HUES6 (cell line): ENCODE results near the gene LYRM9.

Experiments used
- H3K27ac ChIP-seq: 2 replicates; pipeline ENCODE4 v1.7.0; 2013; ENCODE audit warnings: low read depth, mild to moderate bottlenecking, low read length, inconsistent platforms
- H3K27me3 ChIP-seq: 2 replicates; pipeline ENCODE4 v1.6.1; 2013; ENCODE audit warnings: low read length; ENCODE audit not compliant: control insufficient read depth, insufficient read depth
- H3K36me3 ChIP-seq: 2 replicates; pipeline ENCODE4 v1.6.1; 2013; ENCODE audit warnings: low read length; ENCODE audit not compliant: control insufficient read depth, insufficient read depth
- H3K4me1 ChIP-seq: 2 replicates; pipeline ENCODE4 v1.6.1; 2013; ENCODE audit warnings: low read length; ENCODE audit not compliant: control insufficient read depth, insufficient read depth
- H3K4me3 ChIP-seq: 2 replicates; pipeline ENCODE4 v1.5.1; 2013; ENCODE audit warnings: low read depth, low read length
- H3K9ac ChIP-seq: one replicate; pipeline ENCODE4 v1.6.1; 2013; ENCODE audit warnings: mild to moderate bottlenecking, low read length
- H3K9me3 ChIP-seq: 2 replicates; pipeline ENCODE4 v1.6.1; 2013; ENCODE audit warnings: low read depth, low read length; ENCODE audit not compliant: control insufficient read depth, insufficient read depth

Gene LYRM9

DNA sequence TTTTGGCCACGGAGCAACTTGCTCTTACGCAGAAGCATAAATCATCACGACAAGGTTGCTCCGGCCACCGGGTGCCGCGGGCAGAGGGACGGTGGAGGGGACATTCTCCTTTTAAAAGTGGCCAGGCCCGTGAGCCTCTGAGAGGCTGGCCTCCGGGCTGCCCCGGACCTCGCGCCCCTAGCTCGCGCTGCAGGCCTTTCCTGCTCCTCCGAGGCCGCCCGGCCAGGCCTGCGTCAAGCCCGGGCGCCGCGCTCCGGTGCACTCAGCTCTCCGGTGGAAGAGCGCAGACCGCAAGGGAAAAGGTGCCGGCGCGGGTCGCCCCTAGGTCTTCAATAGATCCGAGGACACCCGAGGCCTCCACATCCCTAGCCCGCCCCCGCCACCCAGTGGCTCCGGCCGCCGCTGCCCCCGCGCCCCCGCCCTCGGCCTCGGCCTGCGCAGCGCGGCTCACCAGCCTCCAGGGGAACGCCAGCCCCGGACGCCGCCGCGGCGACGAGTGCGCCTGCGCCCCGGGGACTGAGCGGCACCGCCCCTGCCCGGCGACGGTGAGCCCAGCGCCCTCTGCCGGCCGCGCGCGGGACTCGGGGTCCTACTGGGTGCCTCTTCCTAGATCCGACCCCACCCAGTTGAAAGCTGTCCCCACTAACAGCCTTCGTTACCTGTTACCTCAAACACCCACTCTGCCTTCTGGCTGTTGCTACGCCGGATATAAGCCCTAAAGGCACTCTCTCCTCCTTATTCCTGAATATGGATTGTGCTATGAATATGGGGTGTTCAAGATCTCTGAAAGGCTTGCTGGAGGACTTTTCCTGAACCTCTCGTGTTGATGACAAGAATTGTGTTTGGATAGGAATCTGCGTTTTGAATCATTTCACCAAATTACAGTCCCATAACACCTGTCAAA lies at the start of gene LYRM9:
Gene LYRM9, minus strand, starts transcription at position 500 of the 904 bp plus-strand sequence. CDS start 10,671 bp downstream, outside the sequence.
- no peak within 1 kb of the TSS for H3K27ac ChIP-seq
- peaks cover 18% of the 10 kb centered on the region for H3K27me3 ChIP-seq
- H3K4me3 ChIP-seq, result peak within 1 kb of the TSS; percentile 65
- H3K9me3 ChIP-seq, result no peaks in the 10 kb centered on the region
- peaks cover 49% of the 10 kb centered on the region for H3K4me1 ChIP-seq
- no peaks in the 10 kb centered on the region for H3K36me3 ChIP-seq
- peak within 1 kb of the TSS; percentile 48 for H3K9ac ChIP-seq

DNA sequence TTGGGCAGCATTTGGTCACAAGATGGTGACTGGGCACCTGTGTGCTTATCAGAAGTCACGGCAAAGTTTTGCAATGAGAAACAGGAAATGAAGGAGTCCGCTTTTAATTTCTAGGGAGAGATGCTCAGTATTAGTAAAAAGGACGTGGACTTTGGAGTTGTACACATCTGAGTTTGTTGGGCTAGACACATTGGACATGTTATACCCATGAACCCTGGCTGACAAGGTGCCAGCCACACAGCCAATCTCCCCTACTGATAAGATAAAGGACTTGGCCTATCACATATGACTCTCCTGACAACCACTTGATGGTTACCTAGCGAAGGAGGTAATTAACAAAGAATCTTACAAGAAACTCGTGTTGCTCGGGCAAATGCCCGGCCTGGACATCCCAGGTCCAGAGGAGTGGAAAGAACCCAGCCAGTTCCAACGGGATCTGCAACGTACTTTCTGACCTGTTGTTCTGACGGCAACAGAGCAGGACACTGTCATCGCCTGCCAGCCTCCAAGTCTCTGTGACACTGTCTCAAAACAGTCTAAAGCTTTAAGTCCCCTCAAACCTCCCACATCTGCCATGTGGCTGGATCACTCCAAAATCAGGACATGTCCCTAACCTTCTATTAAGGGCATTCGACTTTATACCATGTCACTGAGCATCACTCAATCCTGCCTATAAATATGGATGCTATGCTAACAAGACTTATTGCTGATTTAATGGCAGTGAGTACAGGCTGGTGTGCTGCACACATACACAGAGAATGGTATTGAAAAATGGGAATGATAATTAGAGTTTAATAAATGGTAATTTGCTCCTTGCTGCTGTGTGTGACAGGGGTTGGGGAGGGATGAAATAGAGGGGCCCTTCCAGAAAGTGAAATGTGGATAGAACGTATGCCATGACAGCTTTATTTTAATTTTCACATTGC lies 47.6 kb upstream of the LYRM9 start:
- Histone ChIP-seq H3K4me1 (peaks cover 35% of the 10 kb centered on the region), H3K9me3 (no peaks in the 10 kb centered on the region), H3K36me3 (no peaks in the 10 kb centered on the region), H3K27me3 (peaks cover 7% of the 10 kb centered on the region; the same call in 1 of the 2 replicates), H3K27ac (no peak overlapping the region), H3K9ac (no peak overlapping the region), H3K4me3 (no peak overlapping the region)

DNA sequence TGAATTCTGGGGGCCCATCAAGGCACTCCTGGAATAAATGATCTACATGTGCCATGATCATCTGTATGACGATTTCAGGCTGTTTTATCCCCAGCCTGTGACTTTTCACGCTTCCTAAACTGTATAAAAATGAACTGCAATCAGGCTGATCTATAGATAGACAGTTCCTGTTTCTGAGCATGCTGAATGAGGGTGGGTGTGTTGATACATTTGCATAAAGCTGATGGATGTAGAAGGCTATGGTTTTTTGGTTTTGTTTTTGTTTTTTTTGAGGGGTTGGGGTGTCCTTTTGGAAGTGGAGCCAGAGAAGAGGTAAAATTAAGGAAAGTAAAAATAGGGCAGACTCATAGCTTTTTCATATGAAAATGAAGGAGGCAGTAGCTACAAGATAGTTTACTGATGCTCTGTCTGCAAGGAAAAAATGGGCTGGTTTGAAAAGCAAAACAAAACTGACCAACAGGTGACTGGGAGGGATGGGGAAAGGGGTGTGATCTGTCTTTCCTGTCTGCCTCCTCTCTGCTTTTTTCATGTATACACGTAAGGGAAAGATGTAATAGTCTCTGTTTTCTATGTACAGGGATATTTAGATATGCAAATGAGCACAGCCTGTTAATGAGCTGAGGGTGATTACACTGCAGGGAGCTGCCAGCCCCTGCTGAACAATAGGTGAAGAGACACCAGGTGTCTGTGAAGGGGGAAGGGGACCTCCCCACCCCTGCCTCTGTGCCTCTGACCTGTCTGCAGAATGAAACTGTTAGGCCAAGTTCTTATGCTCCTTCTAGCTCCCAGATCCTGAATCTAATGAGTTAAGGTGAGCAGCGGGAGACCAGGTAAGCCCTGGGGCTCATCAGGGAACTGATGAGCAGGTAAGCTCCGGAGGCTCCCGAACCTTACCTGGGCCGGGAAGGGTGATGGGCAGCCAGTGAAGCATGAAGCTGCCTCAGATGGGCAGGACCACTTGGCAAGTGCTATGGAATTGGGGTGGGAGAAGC lies 46.6 kb upstream of the LYRM9 start:
- Histone ChIP-seq H3K27me3 (peaks cover 7% of the 10 kb centered on the region; the same call in 1 of the 2 replicates), H3K9me3 (0 out of 2 replicates have a peak, but pooled peaks cover 2% of the 10 kb centered on the region), H3K9ac (no peak overlapping the region), H3K27ac (no peak overlapping the region), H3K36me3 (no peaks in the 10 kb centered on the region), H3K4me1 (peaks cover 39% of the 10 kb centered on the region), H3K4me3 (no peak overlapping the region)

DNA sequence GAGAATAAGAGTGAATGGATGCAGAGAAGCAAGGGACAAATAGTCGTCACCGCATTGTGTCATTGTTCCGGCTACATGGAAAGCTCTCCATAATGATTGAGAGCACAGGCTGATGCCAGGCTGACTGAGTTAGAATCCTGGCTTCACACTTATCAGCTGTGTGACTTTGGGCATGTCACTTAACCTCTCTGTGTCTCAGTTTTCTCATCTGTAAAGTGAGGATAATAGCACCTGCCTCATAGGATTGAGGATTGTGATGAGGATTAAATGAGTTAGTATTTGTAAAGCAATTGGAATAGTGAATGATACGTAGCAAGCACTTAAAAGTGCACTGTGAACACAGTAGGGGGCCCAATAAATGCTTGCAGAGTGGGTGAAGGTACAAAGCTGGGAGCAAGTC lies 45.7 kb upstream of the LYRM9 start:
- Histone ChIP-seq H3K36me3 (no peaks in the 10 kb centered on the region), H3K9me3 (0 out of 2 replicates have a peak, but pooled peaks cover 2% of the 10 kb centered on the region), H3K9ac (no peak overlapping the region), H3K4me1 (peaks cover 37% of the 10 kb centered on the region), H3K4me3 (no peak overlapping the region), H3K27ac (no peak overlapping the region), H3K27me3 (peaks cover 7% of the 10 kb centered on the region; the same call in 1 of the 2 replicates)

DNA sequence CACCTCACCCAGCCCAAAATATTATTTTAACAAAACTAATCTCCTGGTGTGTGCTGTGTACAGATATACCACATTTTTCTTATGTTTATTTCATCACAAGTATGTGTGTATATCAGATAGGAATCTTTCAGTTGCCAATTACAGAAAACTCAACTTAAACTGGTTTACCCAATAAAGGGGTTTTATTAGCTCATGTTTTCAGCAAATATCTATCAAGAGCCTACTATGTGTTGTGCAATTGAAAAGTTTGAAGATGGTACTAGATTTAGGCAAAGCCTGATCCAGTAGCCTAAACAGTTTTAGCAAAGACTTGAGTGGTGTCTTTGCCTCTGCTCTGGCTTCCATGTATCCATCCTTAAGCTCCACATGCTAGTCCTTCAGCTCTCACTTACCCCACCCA lies 45.1 kb upstream of the LYRM9 start:
- H3K36me3 ChIP-seq, result no peaks in the 10 kb centered on the region
- H3K4me1 ChIP-seq, result peaks cover 37% of the 10 kb centered on the region
- H3K27me3 ChIP-seq, result peaks cover 7% of the 10 kb centered on the region; the same call in 1 of the 2 replicates
- H3K9ac ChIP-seq, result no peak overlapping the region
- H3K27ac ChIP-seq, result no peak overlapping the region
- no peak overlapping the region for H3K4me3 ChIP-seq
- 0 out of 2 replicates have a peak, but pooled peaks cover 6% of the 10 kb centered on the region for H3K9me3 ChIP-seq

DNA sequence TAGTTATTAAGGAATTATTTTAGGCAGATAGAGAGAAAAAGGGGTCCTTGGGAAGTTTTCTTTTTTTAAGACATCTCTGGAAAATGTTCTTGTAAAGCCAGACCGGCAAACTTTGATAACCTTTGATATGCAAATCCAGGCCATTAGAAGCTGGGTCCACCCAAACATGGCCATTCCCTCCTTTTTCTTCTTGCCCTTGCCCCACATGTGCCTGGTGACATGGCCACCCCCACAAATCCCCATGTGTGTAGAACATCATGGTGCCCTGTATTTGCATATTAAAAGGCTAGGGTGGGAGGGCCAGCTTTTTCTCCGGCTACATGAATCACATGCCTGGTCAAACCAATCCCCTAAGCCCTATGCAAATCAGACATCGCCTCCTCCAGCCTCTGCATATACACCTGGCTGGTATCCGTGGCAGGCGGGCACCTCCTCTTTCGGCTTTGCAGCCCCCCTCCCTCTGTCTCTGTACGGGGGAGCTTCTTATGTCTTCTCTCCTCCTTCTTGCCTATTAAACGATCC lies 43.9 kb upstream of the LYRM9 start:
- Histone ChIP-seq H3K9ac (no peak overlapping the region), H3K27me3 (peaks cover 7% of the 10 kb centered on the region; the same call in 1 of the 2 replicates), H3K4me1 (peaks cover 37% of the 10 kb centered on the region), H3K36me3 (no peaks in the 10 kb centered on the region), H3K27ac (no peak overlapping the region), H3K9me3 (0 out of 2 replicates have a peak, but pooled peaks cover 6% of the 10 kb centered on the region), H3K4me3 (no peak overlapping the region)

DNA sequence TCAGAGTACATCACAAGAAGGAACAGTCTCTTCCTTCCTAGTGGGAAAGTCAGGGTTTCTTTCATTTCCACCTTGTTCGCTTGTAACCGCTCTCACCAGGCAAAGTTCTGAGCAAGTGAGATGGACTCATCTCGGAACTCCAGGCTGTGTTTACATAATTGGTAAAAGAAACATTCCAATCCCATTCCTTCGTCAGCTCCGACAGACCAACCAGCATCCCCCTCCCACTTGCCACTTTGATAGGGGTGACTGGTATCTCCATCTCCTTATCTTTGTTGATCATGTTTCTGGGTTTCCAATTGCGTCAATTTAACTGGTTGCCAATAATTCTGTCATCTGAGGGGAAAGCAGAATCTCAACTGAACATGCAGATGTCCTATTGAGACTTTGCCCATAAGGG lies 36.8 kb upstream of the LYRM9 start:
- no peak overlapping the region for H3K9ac ChIP-seq
- 0 out of 2 replicates have a peak, but pooled peaks cover 4% of the 10 kb centered on the region for H3K9me3 ChIP-seq
- H3K36me3 ChIP-seq, result no peaks in the 10 kb centered on the region
- H3K27ac ChIP-seq, result no peak overlapping the region
- H3K4me3 ChIP-seq, result no peak overlapping the region
- peaks cover 6% of the 10 kb centered on the region for H3K4me1 ChIP-seq
- H3K27me3 ChIP-seq, result peaks cover 13% of the 10 kb centered on the region; the same call in 1 of the 2 replicates

DNA sequence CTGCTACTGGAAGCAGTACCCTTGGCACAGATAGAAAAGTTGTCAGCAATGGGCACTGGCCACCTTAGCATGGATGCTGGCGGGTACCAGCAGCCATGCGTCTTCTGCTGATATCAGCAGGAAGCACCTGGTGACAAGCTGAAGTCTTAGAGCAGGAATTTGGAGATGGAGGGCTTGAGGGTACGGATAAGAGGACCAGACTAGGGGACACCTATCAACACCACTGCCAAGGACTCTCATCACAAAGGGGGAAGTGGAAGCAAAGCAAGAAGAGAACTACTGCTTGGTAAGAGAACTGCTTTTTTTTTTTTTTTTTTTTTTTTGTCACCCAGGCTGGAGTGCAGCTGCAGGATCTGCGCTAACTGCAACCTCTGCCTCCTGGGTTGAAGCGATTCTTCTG lies 35.4 kb upstream of the LYRM9 start:
- peaks cover 13% of the 10 kb centered on the region; the same call in 1 of the 2 replicates for H3K27me3 ChIP-seq

DNA sequence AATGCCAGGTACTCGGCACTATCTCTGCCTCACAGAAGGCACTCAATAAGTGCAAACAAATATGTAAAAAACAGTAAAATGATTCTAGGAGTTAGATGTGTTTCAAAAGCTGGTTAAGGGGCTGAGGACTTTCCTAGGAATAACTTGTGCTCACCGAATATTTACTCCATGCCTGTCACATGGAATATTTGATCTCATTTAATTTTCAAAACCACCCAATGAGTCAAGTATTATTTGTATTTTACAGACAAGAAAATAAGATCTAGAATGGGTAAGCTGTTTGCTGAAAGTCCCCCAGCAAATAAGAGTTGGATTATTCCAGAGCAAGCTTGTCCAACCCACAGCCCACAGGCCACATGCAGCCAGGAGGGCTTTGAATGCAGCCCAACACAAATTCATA lies 34.6 kb upstream of the LYRM9 start:
- Histone ChIP-seq H3K27ac (no peak overlapping the region), H3K4me1 (no peaks in the 10 kb centered on the region; the same call in 1 of the 2 replicates), H3K36me3 (no peaks in the 10 kb centered on the region), H3K27me3 (peaks cover 19% of the 10 kb centered on the region), H3K4me3 (no peak overlapping the region), H3K9me3 (no peaks in the 10 kb centered on the region), H3K9ac (no peak overlapping the region)

More for the DNA sequence above, 35.4 kb upstream of the LYRM9 start:
- Histone ChIP-seq H3K9me3 (0 out of 2 replicates have a peak, but pooled peaks cover 1% of the 10 kb centered on the region), H3K4me3 (no peak overlapping the region), H3K4me1 (no peaks in the 10 kb centered on the region; the same call in 1 of the 2 replicates), H3K36me3 (no peaks in the 10 kb centered on the region), H3K9ac (no peak overlapping the region), H3K27ac (no peak overlapping the region)
